IMR-90 (cell line): ENCODE results near the gene WDFY2. TPM values are rescaled to one million over a fixed set of nuclear protein-coding genes. Genes with fewer than 3 reads are reported as not detected.

Source experiments
- ATAC-seq: fragments of 200-7000 bp; cut with Tn5 transposase; 2 replicates; pipeline ENCODE4 v1.9.1; 2020; ENCODE audit warnings: low read depth, mild to moderate bottlenecking, moderate library complexity
- BruUV-seq: library from RNA; stranded (reverse); fragments of 400-500 nt; replicated peaks from 2 replicates; lab custom pipeline; 2021; lab: Mats Ljungman, UMichigan
- CTCF ChIA-PET: fragments of 300-600 bp; formaldehyde crosslinking; extraction: SDS; loops from one replicate; lab custom pipeline; 2021; ENCODE audit warnings: antibody characterized with exemption; lab: Yijun Ruan, JAX
- POLR2A ChIA-PET: fragments of 300-600 bp; sonication (Branson Sonifier 250); formaldehyde crosslinking; loops from one replicate; lab custom pipeline; 2022; ENCODE audit warnings: antibody characterized with exemption; ENCODE audit not compliant: unreplicated experiment; lab: Charles Lee
- DNase-seq: peaks from one replicate; pipeline ENCODE4 v3.0.0; 2013
- H2AFZ ChIP-seq: replicated peaks from 2 replicates; pipeline ENCODE3; 2013; ENCODE audit warnings: low read length, mild to moderate bottlenecking; ENCODE audit not compliant: poor library complexity
- H2AK5ac ChIP-seq: 2 replicates; pipeline ENCODE4 v1.6.1; 2013; ENCODE audit warnings: low read depth, low read length, inconsistent platforms
- H2AK9ac ChIP-seq: replicated peaks from 2 replicates; pipeline ENCODE3; 2013; ENCODE audit warnings: mild to moderate bottlenecking, low read depth, low read length, moderate library complexity; ENCODE audit not compliant: poor library complexity
- H2BK120ac ChIP-seq: 2 replicates; pipeline ENCODE4 v1.6.1; 2013; ENCODE audit warnings: low read depth, low read length, inconsistent platforms
- H2BK15ac ChIP-seq: 3 replicates; pipeline ENCODE4 v1.6.1; 2013; ENCODE audit warnings: low read depth, low read length, inconsistent platforms
- H2BK20ac ChIP-seq: 2 replicates; pipeline ENCODE4 v1.6.1; 2013; ENCODE audit warnings: low read depth, mild to moderate bottlenecking, inconsistent platforms, low read length, moderate library complexity
- H2BK5ac ChIP-seq: 2 replicates; pipeline ENCODE4 v1.6.1; 2013; ENCODE audit warnings: mild to moderate bottlenecking, low read depth, low read length, inconsistent platforms; ENCODE audit not compliant: poor library complexity, severe bottlenecking
- H3K14ac ChIP-seq: replicated peaks from 2 replicates; pipeline ENCODE4 v1.6.1; 2013; ENCODE audit warnings: low read depth, low read length, inconsistent platforms
- H3K18ac ChIP-seq: 2 replicates; pipeline ENCODE4 v1.6.1; 2013; ENCODE audit warnings: low read depth, low read length, control low read depth
- H3K23ac ChIP-seq: 2 replicates; pipeline ENCODE4 v1.6.1; 2013; ENCODE audit warnings: low read depth, low read length, inconsistent platforms
- H3K27ac ChIP-seq: 2 replicates; pipeline ENCODE4 v1.5.1; 2013; ENCODE audit warnings: mild to moderate bottlenecking, control low read depth, low read length; ENCODE audit not compliant: insufficient read depth
- H3K27me3 ChIP-seq: 2 replicates; pipeline ENCODE4 v1.6.1; 2013; ENCODE audit warnings: low read length; ENCODE audit not compliant: control insufficient read depth, insufficient read depth
- H3K36me3 ChIP-seq: 2 replicates; pipeline ENCODE4 v1.6.1; 2013; ENCODE audit warnings: low read length, mixed read lengths; ENCODE audit not compliant: control insufficient read depth, insufficient read depth
- H3K4ac ChIP-seq: 2 replicates; pipeline ENCODE4 v1.6.1; 2013; ENCODE audit warnings: low read depth, low read length, inconsistent platforms
- H3K4me1 ChIP-seq: 2 replicates; pipeline ENCODE4 v1.6.1; 2013; ENCODE audit warnings: low read length, mixed read lengths; ENCODE audit not compliant: control insufficient read depth, insufficient read depth
- H3K4me2 ChIP-seq: 2 replicates; pipeline ENCODE4 v1.6.1; 2013; ENCODE audit warnings: low read depth, mild to moderate bottlenecking, control low read depth, low read length, moderate library complexity
- H3K4me3 ChIP-seq: 2 replicates; pipeline ENCODE4 v1.5.1; 2013; ENCODE audit warnings: low read depth, mild to moderate bottlenecking, control low read depth, low read length, moderate library complexity; ENCODE audit not compliant: insufficient read depth
- H3K56ac ChIP-seq: 2 replicates; pipeline ENCODE4 v1.6.1; 2013; ENCODE audit warnings: low read length, inconsistent platforms; ENCODE audit not compliant: insufficient read depth; ENCODE audit errors: extremely low read depth
- H3K79me1 ChIP-seq, 2 experiments: 2 replicates each; pipeline ENCODE4 v1.6.1; 2013; ENCODE audit warnings: low read length in 2 of 2, inconsistent platforms in 1 of 2, low read depth in 1 of 2
- H3K9ac ChIP-seq: 2 replicates; pipeline ENCODE4 v1.6.1; 2013; ENCODE audit warnings: low read depth, low read length, control low read depth
- H3K9me1 ChIP-seq: 2 replicates; pipeline ENCODE4 v1.6.1; 2013; ENCODE audit warnings: low read length, inconsistent platforms; ENCODE audit not compliant: insufficient read depth
- H3K9me3 ChIP-seq: 2 replicates; pipeline ENCODE4 v1.6.1; 2013; ENCODE audit warnings: low read length; ENCODE audit not compliant: control insufficient read depth, insufficient read depth
- H4K20me1 ChIP-seq: 2 replicates; pipeline ENCODE4 v1.6.1; 2013; ENCODE audit warnings: low read length, inconsistent platforms; ENCODE audit not compliant: insufficient read depth
- H4K5ac ChIP-seq: 2 replicates; pipeline ENCODE4 v1.6.1; 2013; ENCODE audit warnings: mild to moderate bottlenecking, low read depth, low read length, control low read depth
- H4K8ac ChIP-seq, 2 experiments: 2 replicates each; pipeline ENCODE4 v1.6.1; 2013; ENCODE audit warnings: low read depth in 2 of 2, low read length in 2 of 2, control low read depth in 1 of 2, inconsistent platforms in 1 of 2
- H4K91ac ChIP-seq: 2 replicates; pipeline ENCODE4 v1.6.1; 2013; ENCODE audit warnings: low read depth, low read length, inconsistent platforms; ENCODE audit not compliant: insufficient read depth
- BHLHE40 ChIP-seq: fragments of 150-350 bp; IDR thresholded peaks from 2 replicates; pipeline ENCODE4 v1.6.1; 2016; ENCODE audit warnings: mild to moderate bottlenecking, low read depth, low read length
- CEBPB ChIP-seq: IDR thresholded peaks from 2 replicates; pipeline ENCODE4 v1.6.1; 2012; ENCODE audit warnings: low read depth, low read length, improper control_type of control experiment
- CHD1 ChIP-seq: IDR thresholded peaks from 2 replicates; pipeline ENCODE4 v1.6.1; 2012; ENCODE audit warnings: low read depth, low read length, improper control_type of control experiment
- CTCF ChIP-seq: conservative IDR thresholded peaks from 2 replicates; pipeline ENCODE4 v1.5.1; 2012; ENCODE audit warnings: mild to moderate bottlenecking, low read depth, low read length, improper control_type of control experiment
- ELK1 ChIP-seq: fragments of 150-350 bp; IDR thresholded peaks from 2 replicates; pipeline ENCODE4 v1.6.1; 2016; ENCODE audit warnings: low read depth, mild to moderate bottlenecking, low read length, moderate library complexity, borderline replicate concordance
- FOS ChIP-seq: fragments of 150-350 bp; IDR thresholded peaks from 2 replicates; pipeline ENCODE4 v1.6.1; 2016; ENCODE audit warnings: low read depth, low read length
- MAFK ChIP-seq: IDR thresholded peaks from 2 replicates; pipeline ENCODE4 v1.6.1; 2012; ENCODE audit warnings: low read depth, low read length, improper control_type of control experiment
- MXI1 ChIP-seq: IDR thresholded peaks from 2 replicates; pipeline ENCODE4 v1.6.1; 2012; ENCODE audit warnings: low read depth, mild to moderate bottlenecking, low read length, moderate library complexity, borderline replicate concordance
- NFE2L2 ChIP-seq: fragments of 150-350 bp; IDR thresholded peaks from 2 replicates; pipeline ENCODE4 v1.6.1; 2016; ENCODE audit warnings: low read depth, mild to moderate bottlenecking, low read length
- POLR2A ChIP-seq: IDR thresholded peaks from 2 replicates; pipeline ENCODE4 v1.6.1; 2012; ENCODE audit warnings: mild to moderate bottlenecking, low read depth, low read length
- RAD21 ChIP-seq: IDR thresholded peaks from 2 replicates; pipeline ENCODE4 v1.6.1; 2012; ENCODE audit warnings: low read length, improper control_type of control experiment
- RCOR1 ChIP-seq: IDR thresholded peaks from 2 replicates; pipeline ENCODE4 v1.6.1; 2012; ENCODE audit warnings: mild to moderate bottlenecking, low read length, improper control_type of control experiment; ENCODE audit not compliant: insufficient replicate concordance
- RFX5 ChIP-seq: IDR thresholded peaks from 2 replicates; pipeline ENCODE4 v1.8.0; 2012; ENCODE audit warnings: low read depth, mild to moderate bottlenecking, low read length, moderate library complexity
- SMC3 ChIP-seq: fragments of 150-350 bp; IDR thresholded peaks from 2 replicates; pipeline ENCODE4 v1.6.1; 2016; ENCODE audit warnings: low read depth, mild to moderate bottlenecking, antibody characterized with exemption, low read length, moderate library complexity
- USF2 ChIP-seq: fragments of 150-350 bp; IDR thresholded peaks from 2 replicates; pipeline ENCODE4 v1.6.1; 2017; ENCODE audit warnings: mild to moderate bottlenecking, antibody characterized with exemption, low read length, low read depth
- WGBS, 2 experiments: methylation state at CpG; one replicate each; pipeline versions ENCODE4 v1.1.5 to v1.1.7; 2013; ENCODE audit warnings: missing lambda C conversion rate in 2 of 2; ENCODE audit not compliant: insufficient read length in 1 of 2; ENCODE audit errors: extremely low coverage in 2 of 2; 5-methylcytosine and 5-hydroxymethylcytosine counted together
- dilution Hi-C: fragments of 300-500 bp; cut with HindIII; formaldehyde crosslinking; loops from one replicate; pipeline ENCODE4 v1.14.3; 2018; ENCODE audit warnings: low sequenced_read_pairs; ENCODE audit not compliant: unreplicated experiment
- in situ Hi-C: fragments of 300-500 bp; cut with MboI; formaldehyde crosslinking; loops from 3 replicates; pipeline ENCODE4 v1.14.3; 2019; ENCODE audit warnings: low sequenced_read_pairs, inconsistent platforms, mixed read lengths
- intact Hi-C: fragments of 100-400 bp; cut with micrococcal nuclease; formaldehyde crosslinking; loops from 2 replicates; pipeline ENCODE4 v1.10.0; 2022
- polyA plus RNA-seq, 3 experiments: library from polyadenylated mRNA; depleted of rRNA; stranded (reverse); fragments of >200 nt; gene quantifications; 2 replicates each; pipeline ENCODE4 v1.2.3, GENCODE V29; 2012; ENCODE audit warnings: low replicate concordance in 1 of 3
- total RNA-seq: library from RNA; depleted of rRNA; stranded (reverse); fragments of >200 nt; gene quantifications from 2 replicates; pipeline ENCODE4 v1.2.3, GENCODE V29; 2012

WDFY2 gene
- total and polyA plus RNA-seq, 2 of the 4 experiments (the other 2 are of a cell fraction): 4.3 to 5.4 TPM

GRCh38 chr13:51793570-51794271, 209.5 kb downstream of the WDFY2 start:
- Histone ChIP-seq H3K36me3 (no peaks in the 10 kb centered on the region), H3K23ac (0 out of 2 replicates have a peak overlapping the region, but pooled peaks have one; percentile 13), H2AK5ac (peak overlapping the region; percentile 72), H3K14ac (peak overlapping the region; percentile 85), H3K79me1 (0 out of 4 replicates have a peak, but pooled peaks cover 0 to 5% of the 10 kb centered on the region in 2 experiments), H4K20me1 (no peaks in the 10 kb centered on the region), H2BK120ac (peak overlapping the region; percentile 67), H2BK20ac (peak overlapping the region; percentile 88), H3K4me3 (no peak overlapping the region), H2AK9ac (peak overlapping the region; percentile 57), H3K27ac (peak overlapping the region; percentile 33; the same call in 1 of the 2 replicates), H3K9me1 (peaks cover 12% of the 10 kb centered on the region), H4K8ac (peak overlapping the region; percentile 62 to 82), H3K4me2 (peak overlapping the region; percentile 34; the same call in 1 of the 2 replicates), H3K4me1 (peaks cover 10% of the 10 kb centered on the region), H3K56ac (peak overlapping the region; percentile 14; the same call in 1 of the 2 replicates), H3K4ac (peak overlapping the region; percentile 86), H2BK5ac (peak overlapping the region; percentile 63), H4K5ac (peak overlapping the region; percentile 82), H4K91ac (peak overlapping the region; percentile 79), H2BK15ac (peak overlapping the region; percentile 61; the same call in 2 of the 3 replicates), H3K27me3 (no peaks in the 10 kb centered on the region), H3K9me3 (no peaks in the 10 kb centered on the region), H3K18ac (peak overlapping the region; percentile 84), H3K9ac (no peak overlapping the region), H2AFZ (peak overlapping the region; percentile 78)
- intact Hi-C loops (no loop called here), in situ Hi-C loops (no loop called here), dilution Hi-C loops (no loop called here)
- POLR2A ChIA-PET: no interaction called here
- ATAC-seq (peak; percentile 99), DNase-seq (peak; percentile 91)
- 50% methylated on average over 2 of the region's 6 CpGs; no CpG with 5 or more reads in 1 of the 2 experiments for WGBS, 2 experiments
- BruUV-seq: no TSS peak
- CTCF ChIA-PET: no interaction called here
- TF ChIP-seq RCOR1 (no peak), MXI1 (no peak), ELK1 (no peak), NFE2L2 (peak; percentile 90), CTCF (no peak), RFX5 (no peak), RAD21 (peak; percentile 14; the same call in 1 of the 2 replicates), USF2 (no peak), MAFK (peak; percentile 53), POLR2A (no peak), CHD1 (no peak), CEBPB (peak; percentile 11; the same call in 1 of the 2 replicates), BHLHE40 (no peak), SMC3 (no peak), FOS (peak; percentile 89)
